Measurements from ENCODE around the gene WDR1.

The WDR1 gene

GRCh38 chr4:10159671-10160070 is 43.1 kb upstream of the WDR1 start:
- no peaks in the 10 kb centered on the region for H3K79me2 ChIP-seq (ENCODE audit: low read length)
- no peaks in the 10 kb centered on the region for H3K9me3 ChIP-seq (ENCODE audit: insufficient read depth, low read length)
- no peak overlapping the region for H3K27ac ChIP-seq (ENCODE audit: low read length)
- H3K27me3 ChIP-seq (ENCODE audit: low read depth, low read length), result peaks cover 45% of the 10 kb centered on the region
- no peak overlapping the region for H2AFZ ChIP-seq (ENCODE audit: low read depth, low read length)
- H3K36me3 ChIP-seq (replicated peaks; ENCODE audit: low read depth, low read length), result no peaks in the 10 kb centered on the region
- no peak overlapping the region for H3K4me2 ChIP-seq (ENCODE audit: low read length)
- H3K4me3 ChIP-seq (ENCODE audit: low read length), result no peak overlapping the region
- TF ChIP-seq CTCF (IDR thresholded peaks at IDR 0.05; ENCODE audit: low read depth, low read length) (no peak), EZH2phosphoT487 (IDR thresholded peaks at IDR 0.05; ENCODE audit: low read depth) (no peak)
- no peaks in the 10 kb centered on the region for H3K4me1 ChIP-seq (ENCODE audit: low read length)
- H3K9ac ChIP-seq (ENCODE audit: low read length), result no peak overlapping the region
- no peaks in the 10 kb centered on the region for H4K20me1 ChIP-seq (ENCODE audit: insufficient read depth, low read length)

GRCh38 chr4:10158333-10158942 is 41.8 kb upstream of the WDR1 start:
- Histone ChIP-seq H4K20me1 (ENCODE audit: insufficient read depth, low read length) (no peaks in the 10 kb centered on the region), H3K27me3 (ENCODE audit: low read depth, low read length) (peaks cover 49% of the 10 kb centered on the region), H3K9ac (ENCODE audit: low read length) (no peak overlapping the region), H3K9me3 (ENCODE audit: insufficient read depth, low read length) (no peaks in the 10 kb centered on the region), H2AFZ (ENCODE audit: low read depth, low read length) (no peak overlapping the region), H3K27ac (ENCODE audit: low read length) (no peak overlapping the region), H3K79me2 (ENCODE audit: low read length) (no peaks in the 10 kb centered on the region), H3K4me2 (ENCODE audit: low read length) (no peak overlapping the region), H3K4me1 (ENCODE audit: low read length) (no peaks in the 10 kb centered on the region), H3K4me3 (ENCODE audit: low read length) (no peak overlapping the region), H3K36me3 (replicated peaks; ENCODE audit: low read depth, low read length) (no peaks in the 10 kb centered on the region)
- TF ChIP-seq CTCF (IDR thresholded peaks at IDR 0.05; ENCODE audit: low read depth, low read length) (no peak), EZH2phosphoT487 (IDR thresholded peaks at IDR 0.05; ENCODE audit: low read depth) (no peak)

GRCh38 chr4:10157478-10158332 is 41.1 kb upstream of the WDR1 start:
- Histone ChIP-seq H3K9me3 (ENCODE audit: insufficient read depth, low read length) (no peaks in the 10 kb centered on the region), H3K79me2 (ENCODE audit: low read length) (no peaks in the 10 kb centered on the region), H3K27ac (ENCODE audit: low read length) (no peak overlapping the region), H4K20me1 (ENCODE audit: insufficient read depth, low read length) (no peaks in the 10 kb centered on the region), H3K4me2 (ENCODE audit: low read length) (no peak overlapping the region), H2AFZ (ENCODE audit: low read depth, low read length) (no peak overlapping the region), H3K4me3 (ENCODE audit: low read length) (no peak overlapping the region), H3K27me3 (ENCODE audit: low read depth, low read length) (peaks cover 51% of the 10 kb centered on the region), H3K4me1 (ENCODE audit: low read length) (no peaks in the 10 kb centered on the region), H3K9ac (ENCODE audit: low read length) (no peak overlapping the region), H3K36me3 (replicated peaks; ENCODE audit: low read depth, low read length) (no peaks in the 10 kb centered on the region)
- TF ChIP-seq CTCF (IDR thresholded peaks at IDR 0.05; ENCODE audit: low read depth, low read length), result peak; percentile 88
- TF ChIP-seq EZH2phosphoT487 (IDR thresholded peaks at IDR 0.05; ENCODE audit: low read depth), result no peak

GRCh38 chr4:10154241-10154640 is 37.6 kb upstream of the WDR1 start:
- Histone ChIP-seq H2AFZ (ENCODE audit: low read depth, low read length) (no peak overlapping the region), H4K20me1 (ENCODE audit: insufficient read depth, low read length) (no peaks in the 10 kb centered on the region), H3K9me3 (ENCODE audit: insufficient read depth, low read length) (no peaks in the 10 kb centered on the region), H3K79me2 (ENCODE audit: low read length) (no peaks in the 10 kb centered on the region), H3K36me3 (replicated peaks; ENCODE audit: low read depth, low read length) (no peaks in the 10 kb centered on the region), H3K4me2 (ENCODE audit: low read length) (no peak overlapping the region), H3K27ac (ENCODE audit: low read length) (no peak overlapping the region), H3K9ac (ENCODE audit: low read length) (no peak overlapping the region), H3K27me3 (ENCODE audit: low read depth, low read length) (peaks cover 61% of the 10 kb centered on the region), H3K4me3 (ENCODE audit: low read length) (no peak overlapping the region), H3K4me1 (ENCODE audit: low read length) (peaks cover 5% of the 10 kb centered on the region; the same call in 1 of the 2 replicates)
- TF ChIP-seq EZH2phosphoT487 (IDR thresholded peaks at IDR 0.05; ENCODE audit: low read depth), result no peak
- TF ChIP-seq CTCF (IDR thresholded peaks at IDR 0.05; ENCODE audit: low read depth, low read length), result no peak
